C4-2B (cell line): ENCODE results near the gene SMAD1.

Source experiments
- H3K27ac ChIP-seq: fragments of 450-650 bp; 2 replicates; pipeline ENCODE4 v1.5.1; 2017
- CTCF ChIP-seq: fragments of 450-650 bp; conservative IDR thresholded peaks from 2 replicates; pipeline ENCODE4 v1.5.1; 2017; ENCODE audit warnings: mild to moderate bottlenecking
- ZFX ChIP-seq: fragments of 450-650 bp; IDR thresholded peaks from 2 replicates; pipeline ENCODE4 v1.6.1; 2017

SMAD1 gene

GRCh38 chr4:145545031-145545430 is 63.4 kb downstream of the SMAD1 start:
- TF ChIP-seq ZFX (no peak), CTCF (no peak)
- no peak overlapping the region for H3K27ac ChIP-seq

- no peak overlapping the region for H3K27ac ChIP-seq
- TF ChIP-seq CTCF: no peak
- TF ChIP-seq ZFX: no peak
These were observed 64.0 kb downstream of the SMAD1 start for GRCh38 chr4:145545538-145546174.

GRCh38 chr4:145546175-145546915 is 64.7 kb downstream of the SMAD1 start:
- TF ChIP-seq CTCF: no peak
- TF ChIP-seq ZFX: no peak
- no peak overlapping the region for H3K27ac ChIP-seq

GRCh38 chr4:145551660-145552059 is 70.0 kb downstream of the SMAD1 start:
- TF ChIP-seq CTCF (no peak), ZFX (no peak)
- H3K27ac ChIP-seq: no peak overlapping the region

- H3K27ac ChIP-seq: no peak overlapping the region
- TF ChIP-seq ZFX (no peak), CTCF (no peak)
These were observed 70.6 kb downstream of the SMAD1 start for GRCh38 chr4:145552181-145552822.

GRCh38 chr4:145553375-145553774 is 71.7 kb downstream of the SMAD1 start:
- H3K27ac ChIP-seq: no peak overlapping the region
- no peak for TF ChIP-seq ZFX
- TF ChIP-seq CTCF: no peak

GRCh38 chr4:145554691-145555090 is 73.0 kb downstream of the SMAD1 start:
- no peak for TF ChIP-seq CTCF
- TF ChIP-seq ZFX: no peak

More at GRCh38 chr4:145554691-145555090, 73.0 kb downstream of the SMAD1 start:
- H3K27ac ChIP-seq: no peak overlapping the region
